Uterus (tissue), 4 donors: Measurements from ENCODE around the gene FBXO31. TPM values are rescaled to one million over a fixed set of nuclear protein-coding genes. Genes with fewer than 3 reads are reported as not detected.
A peak's percentile ranks its signal among the peaks of the same experiment; 100 is the strongest.

Source experiments
- DNase-seq, 2 donors: peaks; one replicate each; pipeline ENCODE4 v3.0.0-alpha.2; 2019 to 2020
- H3K27ac ChIP-seq, 2 donors: fragments of 200-600 bp; sonication (generic); 1 replicate in 1 of 2; 2 replicates in 1 of 2; pipeline ENCODE4 v1.5.1; 2016 to 2018
- H3K27me3 ChIP-seq, 2 donors: fragments of 200-600 bp; sonication (generic); one replicate each; pipeline ENCODE4 v1.5.1; 2018 to 2019; ENCODE audit warnings: control low read depth in 1 of 2
- H3K36me3 ChIP-seq, 2 donors: fragments of 200-600 bp; sonication (generic); one replicate each; pipeline ENCODE4 v1.5.1; 2019; ENCODE audit warnings: control low read depth in 1 of 2
- H3K4me1 ChIP-seq, 2 donors: fragments of 200-600 bp; sonication (generic); one replicate each; pipeline ENCODE4 v1.5.1; 2018 to 2019; ENCODE audit warnings: control low read depth in 1 of 2
- H3K4me3 ChIP-seq, 2 donors: fragments of 200-600 bp; sonication (generic); 1 replicate in 1 of 2; 2 replicates in 1 of 2; pipeline ENCODE4 v1.5.1; 2018 to 2019; ENCODE audit warnings: mild to moderate bottlenecking in 1 of 2
- H3K9me3 ChIP-seq, 2 donors: fragments of 200-600 bp; sonication (generic); one replicate each; pipeline ENCODE4 v1.5.1; 2019; ENCODE audit warnings: control low read depth in 1 of 2
- POLR2A ChIP-seq, 2 donors: fragments of 450-650 bp; IDR thresholded peaks; one replicate each; pipeline ENCODE4 v1.6.1; 2016; ENCODE audit warnings: antibody characterized with exemption in 2 of 2, mild to moderate bottlenecking in 1 of 2, moderate library complexity in 1 of 2
- intact Hi-C: fragments of 100-400 bp; cut with DNase I; formaldehyde crosslinking; loops from one replicate; pipeline ENCODE4 v1.15.1; 2023; ENCODE audit warnings: low total_unique reads
- total RNA-seq, 4 donors: library from RNA; depleted of rRNA in 3 of 4; stranded (reverse); fragments of >200 nt in 3 of 4; gene quantifications; one replicate each; pipeline versions ENCODE4 v1.1.0 to v1.2.4, GENCODE V29; 2014 to 2023
- TF ChIP-seq, protein P1 (sequence below), 4 experiments: fragments of 200-600 bp in 2 of 4; fragments of 450-650 bp in 2 of 4; sonication (generic) in 2 of 4; IDR thresholded peaks; one replicate each; pipeline ENCODE4 v1.5.1; 2016 to 2019; ENCODE audit warnings: antibody characterized with exemption in 4 of 4, mild to moderate bottlenecking in 2 of 4, moderate library complexity in 1 of 4
- donor health status: DM: yes; HTN: yes; CAD: no.

FBXO31 gene
- total RNA-seq, 4 donors from 2014 or later = 35.2 to 309 (median 74.8) TPM

DNA sequence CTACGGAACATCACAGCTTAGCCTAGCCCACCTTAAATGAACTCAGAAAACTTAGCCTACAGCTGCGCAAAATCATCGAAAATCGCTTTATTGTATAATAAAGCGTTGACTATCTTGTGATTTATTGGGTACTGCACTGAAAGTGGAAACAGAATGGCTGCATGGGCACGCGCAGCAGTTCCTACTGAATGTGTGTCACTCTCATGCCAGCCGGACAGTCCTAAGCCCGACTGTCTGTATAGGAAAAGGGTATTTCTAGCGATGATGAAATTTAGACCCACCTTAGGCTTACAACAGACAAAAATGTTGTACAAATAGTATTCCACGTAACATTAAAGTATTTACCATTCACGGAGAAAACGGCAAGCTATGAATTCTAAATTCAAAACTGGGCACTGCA lies 9.3 kb downstream of the FBXO31 start:
- no peaks in the 10 kb centered on the region for H3K36me3 ChIP-seq
- no peak for DNase-seq
- H3K27ac ChIP-seq = no peak overlapping the region
- intact Hi-C loops = no loop called here
- H3K27me3 ChIP-seq = no peaks in the 10 kb centered on the region
- no peaks in the 10 kb centered on the region for H3K9me3 ChIP-seq
- H3K4me1 ChIP-seq = peaks cover 0 to 14% of the 10 kb centered on the region in 2 donors
- TF ChIP-seq, protein P1, sequence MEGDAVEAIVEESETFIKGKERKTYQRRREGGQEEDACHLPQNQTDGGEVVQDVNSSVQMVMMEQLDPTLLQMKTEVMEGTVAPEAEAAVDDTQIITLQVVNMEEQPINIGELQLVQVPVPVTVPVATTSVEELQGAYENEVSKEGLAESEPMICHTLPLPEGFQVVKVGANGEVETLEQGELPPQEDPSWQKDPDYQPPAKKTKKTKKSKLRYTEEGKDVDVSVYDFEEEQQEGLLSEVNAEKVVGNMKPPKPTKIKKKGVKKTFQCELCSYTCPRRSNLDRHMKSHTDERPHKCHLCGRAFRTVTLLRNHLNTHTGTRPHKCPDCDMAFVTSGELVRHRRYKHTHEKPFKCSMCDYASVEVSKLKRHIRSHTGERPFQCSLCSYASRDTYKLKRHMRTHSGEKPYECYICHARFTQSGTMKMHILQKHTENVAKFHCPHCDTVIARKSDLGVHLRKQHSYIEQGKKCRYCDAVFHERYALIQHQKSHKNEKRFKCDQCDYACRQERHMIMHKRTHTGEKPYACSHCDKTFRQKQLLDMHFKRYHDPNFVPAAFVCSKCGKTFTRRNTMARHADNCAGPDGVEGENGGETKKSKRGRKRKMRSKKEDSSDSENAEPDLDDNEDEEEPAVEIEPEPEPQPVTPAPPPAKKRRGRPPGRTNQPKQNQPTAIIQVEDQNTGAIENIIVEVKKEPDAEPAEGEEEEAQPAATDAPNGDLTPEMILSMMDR (IDR thresholded peaks at IDR 0.05) = no peak
- TF ChIP-seq POLR2A (IDR thresholded peaks at IDR 0.05) = no peak
- no peak overlapping the region for H3K4me3 ChIP-seq

DNA sequence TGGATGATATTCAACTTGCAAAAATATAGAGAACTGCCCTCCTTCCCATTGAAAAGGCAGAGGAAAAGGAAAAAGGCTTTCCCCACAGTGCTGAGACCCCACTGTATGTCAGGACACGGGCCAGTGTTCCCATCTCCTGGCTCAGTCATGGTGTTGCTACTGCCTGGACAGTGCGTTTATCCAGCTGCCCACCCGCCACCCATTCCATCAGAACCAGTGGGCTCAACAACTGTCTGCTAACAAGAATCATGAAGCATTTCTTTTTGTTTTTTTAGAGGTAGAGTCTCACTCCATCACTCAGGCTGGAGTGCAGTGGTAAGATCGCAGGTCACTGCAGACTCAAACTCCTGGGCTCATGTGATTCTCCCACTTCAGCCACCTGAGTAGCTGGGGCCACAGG lies 11.3 kb downstream of the FBXO31 start:
- TF ChIP-seq POLR2A (IDR thresholded peaks at IDR 0.05) = no peak
- TF ChIP-seq, protein P1 (IDR thresholded peaks at IDR 0.05) = no peak
- Histone ChIP-seq H3K4me1 (peaks cover 0 to 17% of the 10 kb centered on the region in 2 donors), H3K4me3 (no peak overlapping the region), H3K27ac (no peak overlapping the region), H3K9me3 (no peaks in the 10 kb centered on the region), H3K27me3 (no peaks in the 10 kb centered on the region), H3K36me3 (no peaks in the 10 kb centered on the region)
- intact Hi-C loops = no loop called here
- DNase-seq = no peak

DNA sequence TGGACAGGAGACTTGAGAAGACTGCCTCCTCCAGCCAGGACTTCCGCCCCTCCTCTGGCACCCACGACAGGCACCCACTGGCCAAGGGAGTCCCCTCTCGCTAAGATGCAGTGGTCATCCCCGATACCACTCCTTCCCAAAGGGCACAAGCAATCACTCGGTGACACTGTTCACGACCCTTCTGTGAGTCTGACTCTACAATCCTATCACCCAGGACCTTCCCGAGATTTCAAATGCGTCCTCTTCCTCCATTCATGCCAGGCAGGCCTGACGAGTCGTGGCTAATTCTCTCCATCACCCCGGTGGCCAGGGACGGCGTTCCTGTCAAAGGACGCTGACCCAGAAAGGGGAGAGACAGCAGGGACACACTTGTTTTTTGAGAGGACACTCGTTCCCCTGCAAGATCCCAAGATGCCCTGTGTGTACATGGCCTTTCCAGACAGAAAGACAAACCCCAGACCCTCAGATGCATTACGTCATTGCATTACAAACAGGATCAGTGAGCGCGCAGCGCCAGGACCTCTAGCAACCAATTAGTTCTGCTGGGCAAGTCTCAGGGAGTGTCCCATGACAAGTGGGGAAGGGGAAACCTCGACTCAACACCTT lies 12.2 kb downstream of the FBXO31 start:
- TF ChIP-seq, protein P1 (IDR thresholded peaks at IDR 0.05) = no peak
- TF ChIP-seq POLR2A (IDR thresholded peaks at IDR 0.05) = no peak
- Histone ChIP-seq H3K9me3 (no peaks in the 10 kb centered on the region), H3K27me3 (no peaks in the 10 kb centered on the region), H3K4me1 (peaks cover 0 to 17% of the 10 kb centered on the region in 2 donors), H3K27ac (peak overlapping the region in 1 of 2 donors; percentile 5), H3K4me3 (no peak overlapping the region), H3K36me3 (no peaks in the 10 kb centered on the region)
- DNase-seq = peak in 1 of 2 donors; percentile 43
- intact Hi-C loops = no loop called here

DNA sequence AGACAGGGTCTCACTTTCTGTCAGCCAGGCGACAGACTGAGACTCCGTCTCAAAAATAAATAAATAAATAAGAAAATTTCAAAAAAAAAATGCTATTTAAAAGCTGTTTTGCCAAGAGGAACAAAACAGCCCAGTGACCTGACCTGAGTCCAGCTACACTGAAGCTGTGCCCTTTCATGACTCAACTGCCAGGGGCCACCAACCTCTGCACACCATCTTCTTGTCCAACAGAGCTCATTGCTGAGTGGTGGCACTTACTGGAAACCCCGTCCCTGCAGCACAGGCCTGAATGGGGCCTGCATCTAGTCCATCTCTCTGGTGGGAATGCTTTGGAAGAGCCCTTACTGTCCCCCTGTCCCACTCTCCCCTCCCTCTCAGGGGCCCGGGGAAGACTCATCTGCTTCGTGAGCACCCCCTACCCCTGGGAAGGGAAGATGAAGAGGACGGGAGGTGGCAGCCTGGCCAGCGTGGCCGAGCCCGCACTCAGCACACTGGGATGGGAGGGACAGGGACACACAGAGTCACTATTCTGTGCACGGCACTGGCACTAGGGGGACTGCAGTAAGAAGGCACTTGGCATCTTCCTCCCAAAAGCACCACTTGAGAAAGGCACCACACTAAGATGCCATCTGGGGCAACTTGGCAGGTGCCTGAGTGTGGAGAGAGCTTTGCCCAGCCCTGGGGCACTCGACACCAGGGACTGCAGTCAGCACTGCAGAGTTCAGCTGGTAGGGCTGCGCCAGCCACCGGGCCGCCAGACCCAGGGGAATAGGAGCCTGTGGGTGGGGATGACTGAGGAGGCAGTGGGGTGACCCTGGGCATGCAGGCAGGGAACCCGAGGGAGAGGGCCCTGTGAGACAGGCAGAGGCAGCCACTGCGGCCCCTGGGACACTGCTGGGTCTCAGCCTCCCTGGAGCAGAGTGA lies 13.5 kb downstream of the FBXO31 start:
- TF ChIP-seq, protein P1 (IDR thresholded peaks at IDR 0.05) = no peak
- no peak for TF ChIP-seq POLR2A (IDR thresholded peaks at IDR 0.05)
- no peaks in the 10 kb centered on the region for H3K9me3 ChIP-seq
- H3K27me3 ChIP-seq = no peaks in the 10 kb centered on the region
- intact Hi-C loops = loop anchor here (10.0 kb wide), 1 partner anchor 55 kb away; the partner anchor contains the start of gene C16orf95
- no peak for DNase-seq
- H3K4me3 ChIP-seq = no peak overlapping the region
- peaks cover 0 to 17% of the 10 kb centered on the region in 2 donors for H3K4me1 ChIP-seq
- H3K36me3 ChIP-seq = no peaks in the 10 kb centered on the region
- H3K27ac ChIP-seq = peak overlapping the region; percentile 13 to 33
